Glutamatergic neuron (in vitro differentiated cells): ENCODE measurements around the gene FHIT. TPM values are rescaled to one million over a fixed set of nuclear protein-coding genes. Genes with fewer than 3 reads are reported as not detected.

Experiments
- DNase-seq: peaks from one replicate; pipeline ENCODE4 v3.0.0; 2022
- H3K27ac Mint-ChIP-seq: one replicate; pipeline ENCODE4 v1.8.0; 2020; ENCODE audit warnings: mild to moderate bottlenecking, mixed read lengths, inconsistent platforms; ENCODE audit not compliant: unreplicated experiment
- H3K27me3 Mint-ChIP-seq: one replicate; pipeline ENCODE4 v1.8.0; 2020; ENCODE audit warnings: mild to moderate bottlenecking, moderate library complexity, mixed read lengths, inconsistent platforms; ENCODE audit not compliant: unreplicated experiment
- H3K36me3 Mint-ChIP-seq: one replicate; pipeline ENCODE4 v1.8.0; 2020; ENCODE audit warnings: mild to moderate bottlenecking, mixed read lengths, inconsistent platforms; ENCODE audit not compliant: unreplicated experiment
- H3K4me1 Mint-ChIP-seq: one replicate; pipeline ENCODE4 v1.8.0; 2020; ENCODE audit warnings: mild to moderate bottlenecking, low read depth, mixed read lengths, inconsistent platforms; ENCODE audit not compliant: unreplicated experiment
- H3K4me3 Mint-ChIP-seq: one replicate; pipeline ENCODE4 v1.8.0; 2020; ENCODE audit warnings: mild to moderate bottlenecking, mixed read lengths, inconsistent platforms; ENCODE audit not compliant: unreplicated experiment
- H3K9me3 Mint-ChIP-seq: one replicate; pipeline ENCODE4 v1.8.0; 2020; ENCODE audit warnings: mild to moderate bottlenecking, moderate library complexity, mixed read lengths, inconsistent platforms; ENCODE audit not compliant: unreplicated experiment
- total RNA-seq: library from RNA; stranded (reverse); fragmentation: NEBNext Ultra II Directional; extraction: Animal tissue kit (Norgen Biotek cat#: 25700); gene quantifications from one replicate; pipeline ENCODE4 v1.2.1, GENCODE V29; 2021; ENCODE audit not compliant: unreplicated experiment
- TF ChIP-seq, protein P1 (sequence below): fragments of 200-600 bp; sonication (generic); IDR thresholded peaks from one replicate; pipeline ENCODE4 v1.5.0; 2021; ENCODE audit not compliant: partially characterized antibody, unreplicated experiment

FHIT gene
- total RNA-seq, 1 donor from 2014 or later, result 15.2 TPM

DNA sequence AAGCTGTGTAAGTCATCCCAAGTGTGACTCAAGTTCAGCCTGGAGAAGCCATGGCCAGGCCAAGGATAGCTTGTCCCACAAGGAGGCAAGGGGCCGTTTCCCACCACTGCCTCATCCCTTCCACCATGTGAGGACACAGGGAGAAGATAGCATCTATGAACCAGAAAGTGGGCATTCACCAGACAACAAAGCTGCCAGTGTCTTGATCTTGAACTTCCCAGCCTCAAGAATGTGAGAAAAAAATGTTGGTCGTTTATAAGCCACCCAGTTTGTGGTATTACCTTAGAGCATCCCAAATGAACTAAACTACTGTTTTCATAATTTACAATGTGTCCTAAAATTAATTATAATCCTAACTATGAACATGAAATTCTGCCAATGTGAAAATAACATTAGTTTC lies 1270.7 kb downstream of the FHIT start:
- H3K36me3 Mint-ChIP-seq, result no peaks in the 10 kb centered on the region
- H3K27ac Mint-ChIP-seq, result no peak overlapping the region
- peaks cover 2% of the 10 kb centered on the region for H3K27me3 Mint-ChIP-seq
- TF ChIP-seq, protein P1, sequence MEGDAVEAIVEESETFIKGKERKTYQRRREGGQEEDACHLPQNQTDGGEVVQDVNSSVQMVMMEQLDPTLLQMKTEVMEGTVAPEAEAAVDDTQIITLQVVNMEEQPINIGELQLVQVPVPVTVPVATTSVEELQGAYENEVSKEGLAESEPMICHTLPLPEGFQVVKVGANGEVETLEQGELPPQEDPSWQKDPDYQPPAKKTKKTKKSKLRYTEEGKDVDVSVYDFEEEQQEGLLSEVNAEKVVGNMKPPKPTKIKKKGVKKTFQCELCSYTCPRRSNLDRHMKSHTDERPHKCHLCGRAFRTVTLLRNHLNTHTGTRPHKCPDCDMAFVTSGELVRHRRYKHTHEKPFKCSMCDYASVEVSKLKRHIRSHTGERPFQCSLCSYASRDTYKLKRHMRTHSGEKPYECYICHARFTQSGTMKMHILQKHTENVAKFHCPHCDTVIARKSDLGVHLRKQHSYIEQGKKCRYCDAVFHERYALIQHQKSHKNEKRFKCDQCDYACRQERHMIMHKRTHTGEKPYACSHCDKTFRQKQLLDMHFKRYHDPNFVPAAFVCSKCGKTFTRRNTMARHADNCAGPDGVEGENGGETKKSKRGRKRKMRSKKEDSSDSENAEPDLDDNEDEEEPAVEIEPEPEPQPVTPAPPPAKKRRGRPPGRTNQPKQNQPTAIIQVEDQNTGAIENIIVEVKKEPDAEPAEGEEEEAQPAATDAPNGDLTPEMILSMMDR, result no peak
- H3K4me3 Mint-ChIP-seq, result no peak overlapping the region
- peaks cover 39% of the 10 kb centered on the region for H3K4me1 Mint-ChIP-seq
- DNase-seq, result no peak
- no peaks in the 10 kb centered on the region for H3K9me3 Mint-ChIP-seq

GRCh38 chr3:59979542-59979941 lies 1271.7 kb downstream of the FHIT start:
- no peaks in the 10 kb centered on the region for H3K36me3 Mint-ChIP-seq
- peaks cover 2% of the 10 kb centered on the region for H3K27me3 Mint-ChIP-seq
- TF ChIP-seq, protein P1, result no peak
- H3K9me3 Mint-ChIP-seq, result no peaks in the 10 kb centered on the region
- peaks cover 35% of the 10 kb centered on the region for H3K4me1 Mint-ChIP-seq
- peak overlapping the region; percentile 78 for H3K27ac Mint-ChIP-seq
- no peak overlapping the region for H3K4me3 Mint-ChIP-seq
- DNase-seq, result no peak

- Mint-ChIP-seq H3K36me3 (no peaks in the 10 kb centered on the region), H3K4me1 (peaks cover 31% of the 10 kb centered on the region), H3K9me3 (no peaks in the 10 kb centered on the region), H3K27me3 (peaks cover 2% of the 10 kb centered on the region), H3K4me3 (no peak overlapping the region), H3K27ac (peak overlapping the region; percentile 78)
- TF ChIP-seq, protein P1, result no peak
- DNase-seq, result no peak
Observed at GRCh38 chr3:59978979-59979378, 1272.3 kb downstream of the FHIT start.

DNA sequence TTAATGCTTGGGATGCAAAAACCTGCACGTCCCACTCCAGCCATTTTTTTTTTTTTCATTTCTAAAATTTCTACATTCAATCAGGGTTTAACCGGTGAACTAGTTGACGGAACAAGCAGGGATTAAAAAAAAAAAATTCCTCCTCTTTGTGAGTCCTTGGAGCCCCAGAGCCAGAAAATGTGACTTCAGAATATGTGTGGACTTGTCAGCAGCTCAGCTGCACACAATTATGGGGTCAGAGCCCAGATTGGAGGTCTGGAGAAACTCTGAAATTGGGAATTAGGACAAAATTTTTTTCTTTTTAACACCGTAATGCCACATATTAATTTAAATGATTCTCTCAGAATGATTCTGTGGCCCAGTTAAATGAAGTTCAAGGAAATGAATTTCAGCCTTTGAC lies 1280.5 kb downstream of the FHIT start:
- H3K27ac Mint-ChIP-seq, result peak overlapping the region; percentile 93

GRCh38 chr3:59970376-59970775 lies 1280.9 kb downstream of the FHIT start:
- peaks cover 10% of the 10 kb centered on the region for H3K36me3 Mint-ChIP-seq
- TF ChIP-seq, protein P1, result no peak
- no peak for DNase-seq

More for the DNA sequence above, 1280.5 kb downstream of the FHIT start:
- H3K4me3 Mint-ChIP-seq, result peak overlapping the region; percentile 26
- H3K36me3 Mint-ChIP-seq, result peaks cover 10% of the 10 kb centered on the region
- no peak for DNase-seq
- TF ChIP-seq, protein P1, result no peak
- H3K9me3 Mint-ChIP-seq, result peaks cover 7% of the 10 kb centered on the region
- no peaks in the 10 kb centered on the region for H3K27me3 Mint-ChIP-seq
- peaks cover 36% of the 10 kb centered on the region for H3K4me1 Mint-ChIP-seq

More at GRCh38 chr3:59970376-59970775, 1280.9 kb downstream of the FHIT start:
- Mint-ChIP-seq H3K9me3 (peaks cover 7% of the 10 kb centered on the region), H3K27ac (peak overlapping the region; percentile 93), H3K4me3 (peak overlapping the region; percentile 26), H3K4me1 (peaks cover 36% of the 10 kb centered on the region), H3K27me3 (no peaks in the 10 kb centered on the region)
